B cell (primary cell): ENCODE data around the gene MIPEP. TPM values are rescaled to one million over a fixed set of nuclear protein-coding genes. Genes with fewer than 3 reads are reported as not detected.

Source experiments
- ATAC-seq: fragments of 200-7000 bp; cut with Tn5 transposase; one replicate; pipeline ENCODE4 v1.10.0; 2021; ENCODE audit warnings: low read depth, mild to moderate bottlenecking, moderate number of reproducible peaks, moderate library complexity
- CTCF ChIA-PET: fragments of 350-600 bp; sonication (Branson Sonifier 250); formaldehyde crosslinking; loops from one replicate; lab custom pipeline; 2021; ENCODE audit warnings: antibody characterized with exemption, inconsistent platforms; lab: Charles Lee
- POLR2A ChIA-PET: fragments of 350-600 bp; sonication (Branson Sonifier 250); formaldehyde crosslinking; loops from one replicate; lab custom pipeline; 2021; ENCODE audit warnings: antibody characterized with exemption; lab: Charles Lee
- DNase-seq: peaks from one replicate; pipeline ENCODE4 v3.0.0; 2013
- H2AFZ ChIP-seq: 2 replicates; pipeline ENCODE4 v1.6.1; 2012; ENCODE audit warnings: mild to moderate bottlenecking, low read depth, low read length; ENCODE audit not compliant: insufficient read depth, poor library complexity, severe bottlenecking
- H3K27ac ChIP-seq, 2 donors: 1 replicate in 1 of 2; 2 replicates in 1 of 2; pipeline ENCODE4 v1.5.1; 2012 to 2013; ENCODE audit warnings: low read length in 2 of 2, mild to moderate bottlenecking in 2 of 2, moderate library complexity in 1 of 2
- H3K27me3 ChIP-seq, 4 experiments: fragments of 200-600 bp in 1 of 4; sonication (generic) in 1 of 4; replicated peaks in 1 of 4; 1 replicate in 2 of 4; 2 replicates in 2 of 4; pipeline versions ENCODE4 v1.6.1 to v1.7.0; 2013 to 2016; ENCODE audit warnings: low read length in 3 of 4, mild to moderate bottlenecking in 2 of 4, mixed read lengths in 1 of 4, moderate library complexity in 1 of 4; ENCODE audit not compliant: insufficient read depth in 4 of 4, control insufficient read depth in 3 of 4; ENCODE audit errors: control extremely low read depth in 1 of 4
- H3K36me3 ChIP-seq, 2 experiments: replicated peaks in 1 of 2; 1 replicate in 1 of 2; 2 replicates in 1 of 2; pipeline versions ENCODE4 v1.6.1 to v1.7.1; 2013; ENCODE audit warnings: low read length in 1 of 2; ENCODE audit not compliant: insufficient read depth in 2 of 2, control insufficient read depth in 1 of 2; ENCODE audit errors: control extremely low read depth in 1 of 2, extremely low read depth in 1 of 2
- H3K4me1 ChIP-seq, 2 donors: fragments of 200-600 bp in 1 of 2; sonication (generic) in 1 of 2; 1 replicate in 1 of 2; 2 replicates in 1 of 2; pipeline versions ENCODE4 v1.5.1 to v1.6.1; 2013 to 2017; ENCODE audit warnings: low read length in 2 of 2; ENCODE audit not compliant: control insufficient read depth in 2 of 2, insufficient read depth in 2 of 2
- H3K4me2 ChIP-seq: replicated peaks from 2 replicates; pipeline ENCODE3; 2012; ENCODE audit warnings: mild to moderate bottlenecking, low read depth, low read length; ENCODE audit not compliant: poor library complexity, severe bottlenecking
- H3K4me3 ChIP-seq, 5 experiments: fragments of 200-600 bp in 1 of 5; sonication (generic) in 1 of 5; 1 replicate in 3 of 5; 2 replicates in 2 of 5; pipeline versions ENCODE4 v1.5.1 to v1.7.0; 2011 to 2016; ENCODE audit warnings: low read length in 4 of 5, mild to moderate bottlenecking in 4 of 5, low read depth in 2 of 5, control low read depth in 1 of 5, moderate library complexity in 1 of 5; ENCODE audit not compliant: insufficient read depth in 1 of 5; ENCODE audit errors: control extremely low read depth in 1 of 5, extremely low read depth in 1 of 5
- H3K79me2 ChIP-seq: fragments of 200-600 bp; sonication (generic); one replicate; pipeline ENCODE4 v1.6.0; 2016; ENCODE audit warnings: low read length; ENCODE audit not compliant: control insufficient read depth, insufficient read depth
- H3K9ac ChIP-seq: fragments of 200-600 bp; sonication (generic); 2 replicates; pipeline ENCODE4 v1.6.1; 2017; ENCODE audit warnings: mild to moderate bottlenecking, low read length, moderate library complexity
- H3K9me3 ChIP-seq, 3 donors: one replicate each; pipeline versions ENCODE4 v1.6.1 to v1.7.1; 2013; ENCODE audit warnings: low read length in 2 of 3; ENCODE audit not compliant: control insufficient read depth in 2 of 3, insufficient read depth in 1 of 3; ENCODE audit errors: control extremely low read depth in 1 of 3
- H4K20me1 ChIP-seq: 2 replicates; pipeline ENCODE4 v1.6.0; 2012; ENCODE audit warnings: mild to moderate bottlenecking, low read length; ENCODE audit not compliant: insufficient read depth, control insufficient read depth, poor library complexity, severe bottlenecking
- H3K27ac Mint-ChIP-seq: one replicate; pipeline ENCODE4 v1.8.0; 2021; ENCODE audit warnings: mixed read lengths
- H3K27me3 Mint-ChIP-seq: one replicate; pipeline ENCODE4 v1.8.0; 2021; ENCODE audit warnings: mixed read lengths
- H3K4me1 Mint-ChIP-seq: one replicate; pipeline ENCODE4 v1.8.0; 2021; ENCODE audit warnings: mixed read lengths
- H3K4me3 Mint-ChIP-seq: one replicate; pipeline ENCODE4 v1.8.0; 2021; ENCODE audit warnings: mixed read lengths
- H3K9me3 Mint-ChIP-seq: one replicate; pipeline ENCODE4 v1.8.0; 2022; ENCODE audit warnings: mixed read lengths; ENCODE audit not compliant: insufficient read depth
- CTCF ChIP-seq: fragments of 200-600 bp; IDR thresholded peaks from one replicate; pipeline ENCODE4 v1.8.0; 2022; ENCODE audit warnings: antibody characterized with exemption, mild to moderate bottlenecking
- EZH2 ChIP-seq: IDR thresholded peaks from 2 replicates; pipeline ENCODE4 v1.6.1; 2012; ENCODE audit warnings: borderline replicate concordance, low read depth, mild to moderate bottlenecking, moderate library complexity, low read length; ENCODE audit not compliant: insufficient read depth, poor library complexity, severe bottlenecking
- WGBS: methylation state at CpG from one replicate; pipeline ENCODE4 v1.1.5; 2013; ENCODE audit warnings: missing lambda C conversion rate; ENCODE audit not compliant: insufficient coverage; 5-methylcytosine and 5-hydroxymethylcytosine counted together
- intact Hi-C: fragments of 100-400 bp; cut with micrococcal nuclease; formaldehyde crosslinking; loops from one replicate; pipeline ENCODE4 v1.10.0; 2022
- polyA plus RNA-seq: library from polyadenylated mRNA; depleted of rRNA; stranded (reverse); fragments of >200 nt; gene quantifications from 2 replicates; pipeline ENCODE4 v1.2.3, GENCODE V29; 2012
- total RNA-seq, 2 donors: library from RNA; stranded (reverse); fragments of 120-200 nt in 1 of 2; gene quantifications; 1 replicate in 1 of 2; 2 replicates in 1 of 2; pipeline versions ENCODE4 v1.2.3 to v1.2.4, GENCODE V29; 2013 to 2022

Gene MIPEP
- total and polyA plus RNA-seq, 2 donors (not counting 1 experiment from before 2014, with no cell fraction given): 6.2 to 16.9 TPM

DNA sequence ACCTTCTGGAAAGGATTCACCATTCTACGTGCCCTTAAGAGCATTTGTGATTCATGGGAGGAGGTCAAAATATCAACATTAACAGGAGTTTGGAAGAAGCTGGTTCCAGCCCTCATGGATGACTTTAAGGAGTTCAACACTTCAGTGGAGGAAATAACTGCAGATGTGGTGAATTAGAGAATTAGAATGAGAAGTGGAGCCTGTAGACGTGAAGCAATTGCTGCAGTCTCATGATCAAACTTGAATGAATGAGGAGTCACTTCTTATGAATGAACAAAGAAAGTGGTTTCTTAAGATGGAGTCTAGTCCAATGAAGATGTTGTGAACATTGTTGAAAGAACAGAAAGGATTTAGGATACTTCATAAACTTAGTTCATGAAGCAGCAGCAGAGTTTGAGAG lies 189.9 kb downstream of the MIPEP start:
- TF ChIP-seq EZH2 (no peak), CTCF (no peak)

GRCh38 chr13:23697772-23698313 lies 191.4 kb downstream of the MIPEP start:
- TF ChIP-seq EZH2: no peak
- TF ChIP-seq CTCF: no peak
- no peaks in the 10 kb centered on the region for H3K79me2 ChIP-seq
- DNase-seq: no peak
- H3K9me3 ChIP-seq: peaks cover 0 to 6% (median 0%) of the 10 kb centered on the region in 3 donors
- H3K27me3 Mint-ChIP-seq: peaks cover 8% of the 10 kb centered on the region
- H3K4me1 Mint-ChIP-seq: peaks cover 19% of the 10 kb centered on the region
- no peaks in the 10 kb centered on the region for H3K36me3 ChIP-seq
- no peak overlapping the region for H2AFZ ChIP-seq
- no peak overlapping the region for H3K9ac ChIP-seq
- no peaks in the 10 kb centered on the region for H4K20me1 ChIP-seq
- intact Hi-C loops: loop anchor here (2.0 to 5.0 kb wide), 2 partner anchors 119 to 174 kb away; no protein-coding TSS in a partner anchor
- ChIA-PET CTCF (no interaction called here), POLR2A (no interaction called here)
- H3K4me2 ChIP-seq: no peak overlapping the region
- WGBS: no CpG with 5 or more reads among the region's 1 CpG
- no peak overlapping the region for H3K27ac Mint-ChIP-seq
- H3K27me3 ChIP-seq: no peaks in the 10 kb centered on the region
- no peak overlapping the region for H3K4me3 Mint-ChIP-seq
- no peaks in the 10 kb centered on the region for H3K9me3 Mint-ChIP-seq
- ATAC-seq: no peak
- H3K27ac ChIP-seq: no peak overlapping the region
- no peak overlapping the region for H3K4me3 ChIP-seq
- peaks cover 9 to 21% of the 10 kb centered on the region in 2 donors for H3K4me1 ChIP-seq

More for the DNA sequence above, 189.9 kb downstream of the MIPEP start:
- H3K4me3 ChIP-seq: no peak overlapping the region
- peaks cover 0 to 6% (median 0%) of the 10 kb centered on the region in 3 donors for H3K9me3 ChIP-seq
- no peaks in the 10 kb centered on the region for H3K36me3 ChIP-seq
- intact Hi-C loops: loop anchor here (5.0 kb wide), 1 partner anchor 173 kb away; no protein-coding TSS in a partner anchor
- peaks cover 19% of the 10 kb centered on the region for H3K4me1 Mint-ChIP-seq
- H4K20me1 ChIP-seq: no peaks in the 10 kb centered on the region
- H3K27ac Mint-ChIP-seq: no peak overlapping the region
- H3K4me3 Mint-ChIP-seq: no peak overlapping the region
- H3K4me2 ChIP-seq: no peak overlapping the region
- no peaks in the 10 kb centered on the region for H3K79me2 ChIP-seq
- no peaks in the 10 kb centered on the region for H3K27me3 ChIP-seq
- H2AFZ ChIP-seq: no peak overlapping the region
- H3K9ac ChIP-seq: no peak overlapping the region
- H3K27ac ChIP-seq: no peak overlapping the region
- H3K27me3 Mint-ChIP-seq: peaks cover 8% of the 10 kb centered on the region
- peaks cover 9 to 21% of the 10 kb centered on the region in 2 donors for H3K4me1 ChIP-seq
- WGBS: 73% methylated on average over 1 of the region's 2 CpGs
- DNase-seq (no peak), ATAC-seq (no peak)
- POLR2A ChIA-PET: no interaction called here
- CTCF ChIA-PET: no interaction called here
- no peaks in the 10 kb centered on the region for H3K9me3 Mint-ChIP-seq
